SW 1271 (cell line): Measurements from ENCODE around the gene PTRHD1.
"Not testable (repeated sequence)": the region's sequence is repeated elsewhere in the genome, so short reads cannot be mapped to it uniquely, and the experiment has no call there.

Experiments used
- DNase-seq, 2 experiments: peaks; one replicate each; lab custom pipeline; 2025; lab: John Stamatoyannopoulos, UW

PTRHD1 gene

GRCh38 chr2:24809316-24810007 is 16.3 kb upstream of the PTRHD1 start:
- no peak for DNase-seq

GRCh38 chr2:24806661-24807036 is 13.5 kb upstream of the PTRHD1 start:
- no peak for DNase-seq

- not testable (repeated sequence) for DNase-seq
Observed at GRCh38 chr2:24805811-24806660, 12.8 kb upstream of the PTRHD1 start.

- not testable (repeated sequence) for DNase-seq
Observed at GRCh38 chr2:24800487-24800886, 7.3 kb upstream of the PTRHD1 start.

GRCh38 chr2:24797644-24798043 is 4.5 kb upstream of the PTRHD1 start:
- DNase-seq: no peak

GRCh38 chr2:24793761-24794435 is 707 bp upstream of the PTRHD1 start:
- peak in 1 of 2 experiments; percentile 72 for DNase-seq

- DNase-seq: no peak
Observed at GRCh38 chr2:24792542-24792873, 683 bp downstream of the PTRHD1 start.

- DNase-seq: no peak
Observed at GRCh38 chr2:24791452-24791851, 1.7 kb downstream of the PTRHD1 start.

- no peak for DNase-seq
Observed at GRCh38 chr2:24788816-24789215, 4.4 kb downstream of the PTRHD1 start.

GRCh38 chr2:24787532-24787931 is 5.7 kb downstream of the PTRHD1 start:
- no peak for DNase-seq

- no peak for DNase-seq
Observed at GRCh38 chr2:24785671-24786321, 7.4 kb downstream of the PTRHD1 start.

GRCh38 chr2:24783641-24784040 is 9.6 kb downstream of the PTRHD1 start:
- no peak for DNase-seq

GRCh38 chr2:24779116-24779515 is 14.1 kb downstream of the PTRHD1 start:
- DNase-seq: no peak

- no peak for DNase-seq
Observed at GRCh38 chr2:24774373-24774772, 18.8 kb downstream of the PTRHD1 start.

- DNase-seq: no peak
Observed at GRCh38 chr2:24771764-24772586, 21.2 kb downstream of the PTRHD1 start.

GRCh38 chr2:24771061-24771460 is 22.1 kb downstream of the PTRHD1 start:
- DNase-seq: no peak

- no peak for DNase-seq
Observed at GRCh38 chr2:24768601-24769000, 24.6 kb downstream of the PTRHD1 start.

GRCh38 chr2:24768013-24768412 is 25.2 kb downstream of the PTRHD1 start:
- no peak for DNase-seq

- no peak for DNase-seq
Observed at GRCh38 chr2:24766609-24767008, 26.6 kb downstream of the PTRHD1 start.

- DNase-seq: no peak
Observed at GRCh38 chr2:24763843-24764242, 29.3 kb downstream of the PTRHD1 start.

- DNase-seq: no peak
Observed at GRCh38 chr2:24762518-24762917, 30.7 kb downstream of the PTRHD1 start.

GRCh38 chr2:24761866-24762265 is 31.3 kb downstream of the PTRHD1 start:
- DNase-seq: no peak
